ENCODE data around the gene PTTG1IP2.
A peak's percentile ranks its signal among the peaks of the same experiment; 100 is the strongest.

PTTG1IP2 gene

GRCh38 chr7:90516257-90516656 is 46.8 kb downstream of the PTTG1IP2 start:
- in situ Hi-C loops (cut with HindIII; ENCODE audit: low sequenced_read_pairs) = no loop called here
- TF ChIP-seq CTCF (IDR thresholded peaks at IDR 0.05; ENCODE audit: low read depth, low read length, missing control alignments) = no peak

GRCh38 chr7:90518630-90519029 is 49.2 kb downstream of the PTTG1IP2 start:
- no peak for TF ChIP-seq CTCF (IDR thresholded peaks at IDR 0.05; ENCODE audit: low read depth, low read length, missing control alignments)

More at GRCh38 chr7:90516257-90516656, 46.8 kb downstream of the PTTG1IP2 start:
- no peak overlapping the region for H3K4me3 ChIP-seq (ENCODE audit: low read depth, low read length)
- DNase-seq (ENCODE audit: low read depth) = no peak

GRCh38 chr7:90520484-90520883 is 51.0 kb downstream of the PTTG1IP2 start:
- TF ChIP-seq CTCF (IDR thresholded peaks at IDR 0.05; ENCODE audit: low read depth, low read length, missing control alignments) = peak; percentile 15
- H3K4me3 ChIP-seq (ENCODE audit: low read depth, low read length) = no peak overlapping the region
- in situ Hi-C loops (cut with HindIII; ENCODE audit: low sequenced_read_pairs) = no loop called here
- DNase-seq (ENCODE audit: low read depth) = no peak

More at GRCh38 chr7:90518630-90519029, 49.2 kb downstream of the PTTG1IP2 start:
- no peak for DNase-seq (ENCODE audit: low read depth)
- in situ Hi-C loops (cut with HindIII; ENCODE audit: low sequenced_read_pairs) = no loop called here
- H3K4me3 ChIP-seq (ENCODE audit: low read depth, low read length) = no peak overlapping the region

- DNase-seq (ENCODE audit: low read depth) = no peak
- in situ Hi-C loops (cut with HindIII; ENCODE audit: low sequenced_read_pairs) = no loop called here
- H3K4me3 ChIP-seq (ENCODE audit: low read depth, low read length) = no peak overlapping the region
- no peak for TF ChIP-seq CTCF (IDR thresholded peaks at IDR 0.05; ENCODE audit: low read depth, low read length, missing control alignments)
Observed at GRCh38 chr7:90530263-90530662, 60.8 kb downstream of the PTTG1IP2 start.

GRCh38 chr7:90532231-90532929 is 62.9 kb downstream of the PTTG1IP2 start:
- in situ Hi-C loops (cut with HindIII; ENCODE audit: low sequenced_read_pairs) = no loop called here
- no peak for TF ChIP-seq CTCF (IDR thresholded peaks at IDR 0.05; ENCODE audit: low read depth, low read length, missing control alignments)
- DNase-seq (ENCODE audit: low read depth) = no peak
- no peak overlapping the region for H3K4me3 ChIP-seq (ENCODE audit: low read depth, low read length)

- DNase-seq (ENCODE audit: low read depth) = no peak
- in situ Hi-C loops (cut with HindIII; ENCODE audit: low sequenced_read_pairs) = no loop called here
- H3K4me3 ChIP-seq (ENCODE audit: low read depth, low read length) = no peak overlapping the region
- TF ChIP-seq CTCF (IDR thresholded peaks at IDR 0.05; ENCODE audit: low read depth, low read length, missing control alignments) = no peak
Observed at GRCh38 chr7:90536449-90536848, 67.0 kb downstream of the PTTG1IP2 start.

Data from astrocyte of the cerebellum (primary cell).